HepG2 (cell line): ENCODE data around the gene CARHSP1. TPM values are rescaled to one million over a fixed set of nuclear protein-coding genes. Genes with fewer than 3 reads are reported as not detected.
A peak's percentile ranks its signal among the peaks of the same experiment; 100 is the strongest.

Source experiments
- ARNT2 ChIP-seq: sonication (generic); formaldehyde crosslinking; IDR thresholded peaks from 2 replicates; pipeline ENCODE4 v1.8.0; 2022; ENCODE audit warnings: mild to moderate bottlenecking, low read depth, missing genetic modification reagents, moderate library complexity
- EZH2 ChIP-seq: conservative IDR thresholded peaks from 2 replicates; pipeline ENCODE4 v1.6.1; 2012; ENCODE audit warnings: mild to moderate bottlenecking, low read depth, low read length, moderate library complexity
- FOXA1 ChIP-seq, 2 experiments: fragments of 450-650 bp in 1 of 2; sonication (generic) in 1 of 2; formaldehyde crosslinking in 1 of 2; IDR thresholded peaks; 2 replicates each; pipeline versions ENCODE4 v1.4.0 to v1.6.1; 2016 to 2020; ENCODE audit warnings: missing genetic modification reagents in 1 of 2
- KDM4B ChIP-seq: sonication (generic); formaldehyde crosslinking; IDR thresholded peaks from 2 replicates; pipeline ENCODE4 v1.4.0; 2020; ENCODE audit warnings: missing genetic modification reagents
- KLF16 ChIP-seq, 2 experiments: sonication (generic) in 1 of 2; formaldehyde crosslinking in 1 of 2; IDR thresholded peaks; 2 replicates each; pipeline versions ENCODE4 v1.6.1 to v1.8.0; 2016 to 2023; ENCODE audit warnings: missing genetic modification reagents in 2 of 2, missing compliant biosample characterization in 1 of 2
- NFE2L1 ChIP-seq: sonication (generic); formaldehyde crosslinking; IDR thresholded peaks from 2 replicates; pipeline ENCODE4 v1.4.0; 2020; ENCODE audit warnings: missing genetic modification reagents, mild to moderate bottlenecking, borderline replicate concordance
- NR2F6 ChIP-seq, 2 experiments: IDR thresholded peaks; 2 replicates each; pipeline ENCODE4 v1.6.1; 2016; ENCODE audit warnings: antibody characterized with exemption in 1 of 2, mild to moderate bottlenecking in 1 of 2
- RAD51 ChIP-seq: fragments of 450-650 bp; IDR thresholded peaks from 2 replicates; pipeline ENCODE4 v1.6.1; 2016; ENCODE audit warnings: borderline replicate concordance
- RARG ChIP-seq: sonication (generic); formaldehyde crosslinking; IDR thresholded peaks from 2 replicates; pipeline ENCODE4 v1.4.0; 2020; ENCODE audit warnings: low read depth, mild to moderate bottlenecking, missing genetic modification reagents
- SNRNP70 ChIP-seq: fragments of 200-400 bp; formaldehyde crosslinking; IDR thresholded peaks from 2 replicates; pipeline ENCODE4 v1.6.1; 2017; ENCODE audit warnings: mild to moderate bottlenecking, low read depth, low read length, moderate library complexity
- TAF15 ChIP-seq: fragments of 200-400 bp; formaldehyde crosslinking; IDR thresholded peaks from one replicate; pipeline ENCODE4 v1.6.1; 2018; ENCODE audit warnings: mild to moderate bottlenecking, low read depth, low read length; ENCODE audit not compliant: poor library complexity, severe bottlenecking
- ZNF30 ChIP-seq: sonication (generic); formaldehyde crosslinking; IDR thresholded peaks from 2 replicates; pipeline ENCODE4 v1.5.0; 2020; ENCODE audit warnings: mild to moderate bottlenecking, missing genetic modification reagents
- ZNF350 ChIP-seq: sonication (generic); formaldehyde crosslinking; IDR thresholded peaks from 2 replicates; pipeline ENCODE4 v1.4.0; 2020; ENCODE audit warnings: mild to moderate bottlenecking, low read depth, missing genetic modification reagents, borderline replicate concordance
- ZNF468 ChIP-seq: sonication (generic); formaldehyde crosslinking; IDR thresholded peaks from 2 replicates; pipeline ENCODE4 v1.8.0; 2022; ENCODE audit warnings: mild to moderate bottlenecking, moderate library complexity, missing genetic modification reagents
- ZNF605 ChIP-seq: sonication (generic); formaldehyde crosslinking; IDR thresholded peaks from 2 replicates; pipeline ENCODE4 v1.8.0; 2022; ENCODE audit warnings: mild to moderate bottlenecking, missing genetic modification reagents
- ZSCAN25 ChIP-seq: sonication (generic); formaldehyde crosslinking; IDR thresholded peaks from 2 replicates; pipeline ENCODE4 v1.8.0; 2022; ENCODE audit warnings: mild to moderate bottlenecking, missing genetic modification reagents
- polyA plus RNA-seq, 8 experiments: library from polyadenylated mRNA; depleted of rRNA in 3 of 8; stranded (reverse) in 7 of 8; unstranded in 1 of 8; fragments of >200 nt; fragmentation: Illumina TruSeq in 4 of 8; extraction: Trizol in 4 of 8; gene quantifications; 2 replicates each; pipeline versions ENCODE4 v1.2.1 to v1.2.3, GENCODE V29; 2011 to 2016; ENCODE audit warnings: low read depth in 4 of 8, missing spikeins in 1 of 8, mixed read lengths in 1 of 8; ENCODE audit not compliant: insufficient read depth in 1 of 8
- total RNA-seq, 5 experiments: library from RNA; depleted of rRNA; stranded (reverse); fragments of >200 nt; fragmentation: Illumina TruSeq; extraction: Trizol; gene quantifications; 2 replicates each; pipeline ENCODE4 v1.2.3, GENCODE V29; 2016; ENCODE audit warnings: low read depth in 1 of 5
- TF ChIP-seq, protein P1 (sequence below): sonication (generic); formaldehyde crosslinking; IDR thresholded peaks from 2 replicates; pipeline ENCODE4 v1.5.0; 2020; ENCODE audit warnings: missing genetic modification reagents, mild to moderate bottlenecking, borderline replicate concordance
- TF ChIP-seq, protein P2 (sequence below): sonication (generic); formaldehyde crosslinking; IDR thresholded peaks from 2 replicates; pipeline ENCODE4 v1.4.0; 2020; ENCODE audit warnings: mild to moderate bottlenecking, missing genetic modification reagents
- TF ChIP-seq, protein P3 (sequence below): sonication (generic); formaldehyde crosslinking; IDR thresholded peaks from 2 replicates; pipeline ENCODE4 v1.8.0; 2022; ENCODE audit warnings: mild to moderate bottlenecking, missing genetic modification reagents, moderate library complexity
- TF ChIP-seq, protein P4 (sequence below): sonication (generic); formaldehyde crosslinking; IDR thresholded peaks from 2 replicates; pipeline ENCODE4 v1.4.0; 2020; ENCODE audit warnings: missing genetic modification reagents
- TF ChIP-seq, protein P5 (sequence below): sonication (generic); formaldehyde crosslinking; IDR thresholded peaks from 2 replicates; pipeline ENCODE4 v1.4.0; 2020; ENCODE audit warnings: missing genetic modification reagents
- TF ChIP-seq, protein P6 (sequence below): sonication (generic); formaldehyde crosslinking; IDR thresholded peaks from 2 replicates; pipeline ENCODE4 v1.4.0; 2020; ENCODE audit warnings: missing genetic modification reagents

The CARHSP1 gene
- total and polyA plus RNA-seq, 2 of the 13 experiments (the other 11 are each of a cell fraction or from before 2014, with no cell fraction given), result 173 to 345 TPM

DNA sequence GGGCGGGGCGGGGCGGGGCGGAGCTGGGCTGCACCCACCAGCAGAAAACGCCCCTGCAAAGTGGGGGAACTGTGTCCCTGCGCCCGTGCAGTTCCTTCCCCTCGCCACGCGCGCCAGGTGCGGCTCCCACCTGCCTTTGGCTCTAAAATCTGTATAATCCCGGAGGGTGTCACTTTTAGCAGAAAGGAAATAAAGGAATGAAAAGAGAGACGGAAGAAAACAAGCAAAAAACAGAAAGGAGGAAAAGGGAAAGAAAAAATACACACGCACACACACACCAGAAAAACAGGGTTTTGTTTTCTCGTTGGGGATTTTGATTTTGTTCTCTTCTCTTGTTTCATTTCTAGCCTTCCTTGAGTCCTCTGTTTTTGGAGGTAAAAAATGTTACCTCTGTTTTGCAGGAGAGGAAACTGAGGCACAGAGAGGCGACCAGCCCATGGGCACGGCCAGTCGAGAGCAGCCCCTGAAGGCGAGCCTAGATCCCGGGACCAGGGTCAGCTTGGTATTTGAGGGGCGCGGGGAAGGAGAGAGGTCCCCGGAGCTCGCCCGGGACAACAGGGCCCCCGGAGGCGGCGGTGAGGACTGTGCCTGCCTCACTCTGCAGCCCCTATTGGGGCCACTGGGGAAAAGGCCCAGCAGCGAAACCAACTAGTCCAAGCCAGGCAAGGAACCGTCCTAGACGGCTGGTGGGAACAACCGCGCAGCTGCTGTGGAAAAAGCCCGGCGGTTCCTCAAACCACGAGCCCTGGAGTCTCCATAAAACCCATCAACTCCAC is 594 bp upstream of the CARHSP1 start (continued):
- TF ChIP-seq, protein P1, sequence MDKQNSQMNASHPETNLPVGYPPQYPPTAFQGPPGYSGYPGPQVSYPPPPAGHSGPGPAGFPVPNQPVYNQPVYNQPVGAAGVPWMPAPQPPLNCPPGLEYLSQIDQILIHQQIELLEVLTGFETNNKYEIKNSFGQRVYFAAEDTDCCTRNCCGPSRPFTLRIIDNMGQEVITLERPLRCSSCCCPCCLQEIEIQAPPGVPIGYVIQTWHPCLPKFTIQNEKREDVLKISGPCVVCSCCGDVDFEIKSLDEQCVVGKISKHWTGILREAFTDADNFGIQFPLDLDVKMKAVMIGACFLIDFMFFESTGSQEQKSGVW (CRISPR knock-in tag), result no peak
- TF ChIP-seq EZH2 (no peak), KDM4B (CRISPR knock-in tag) (no peak; the same call in none of the 2 replicates), ARNT2 (CRISPR knock-in tag) (no peak; the same call in 1 of the 2 replicates), KLF16 (CRISPR knock-in tag; IDR thresholded peaks at IDR 0.05) (peak in 1 of 2 experiments; percentile 22; a peak in 1 of 4 replicates), RARG (CRISPR knock-in tag) (0 out of 2 replicates have a peak, but pooled peaks have one; percentile 23), NFE2L1 (CRISPR knock-in tag) (0 out of 2 replicates have a peak, but pooled peaks have one; percentile 54), ZNF468 (CRISPR knock-in tag) (no peak), SNRNP70 (no peak), FOXA1 (IDR thresholded peaks at IDR 0.05) (no peak), FOXA1 (CRISPR knock-in tag; IDR thresholded peaks at IDR 0.05) (no peak), ZNF605 (CRISPR knock-in tag) (peak; percentile 70), ZNF350 (CRISPR knock-in tag) (no peak; the same call in 1 of the 2 replicates), ZNF30 (CRISPR knock-in tag) (peak; percentile 22; the same call in 1 of the 2 replicates), RAD51 (no peak), ZSCAN25 (CRISPR knock-in tag) (no peak; the same call in 1 of the 2 replicates), NR2F6 (IDR thresholded peaks at IDR 0.05) (no peak), NR2F6 (CRISPR knock-in tag; IDR thresholded peaks at IDR 0.05) (no peak), TAF15 (no peak)
- TF ChIP-seq, protein P2, sequence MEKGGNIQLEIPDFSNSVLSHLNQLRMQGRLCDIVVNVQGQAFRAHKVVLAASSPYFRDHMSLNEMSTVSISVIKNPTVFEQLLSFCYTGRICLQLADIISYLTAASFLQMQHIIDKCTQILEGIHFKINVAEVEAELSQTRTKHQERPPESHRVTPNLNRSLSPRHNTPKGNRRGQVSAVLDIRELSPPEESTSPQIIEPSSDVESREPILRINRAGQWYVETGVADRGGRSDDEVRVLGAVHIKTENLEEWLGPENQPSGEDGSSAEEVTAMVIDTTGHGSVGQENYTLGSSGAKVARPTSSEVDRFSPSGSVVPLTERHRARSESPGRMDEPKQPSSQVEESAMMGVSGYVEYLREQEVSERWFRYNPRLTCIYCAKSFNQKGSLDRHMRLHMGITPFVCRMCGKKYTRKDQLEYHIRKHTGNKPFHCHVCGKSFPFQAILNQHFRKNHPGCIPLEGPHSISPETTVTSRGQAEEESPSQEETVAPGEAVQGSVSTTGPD (CRISPR knock-in tag), result 0 out of 2 replicates have a peak, but pooled peaks have one; percentile 59
- TF ChIP-seq, protein P3, sequence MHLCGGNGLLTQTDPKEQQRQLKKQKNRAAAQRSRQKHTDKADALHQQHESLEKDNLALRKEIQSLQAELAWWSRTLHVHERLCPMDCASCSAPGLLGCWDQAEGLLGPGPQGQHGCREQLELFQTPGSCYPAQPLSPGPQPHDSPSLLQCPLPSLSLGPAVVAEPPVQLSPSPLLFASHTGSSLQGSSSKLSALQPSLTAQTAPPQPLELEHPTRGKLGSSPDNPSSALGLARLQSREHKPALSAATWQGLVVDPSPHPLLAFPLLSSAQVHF (CRISPR knock-in tag), result 0 out of 2 replicates have a peak, but pooled peaks have one; percentile 41
- TF ChIP-seq, protein P4, sequence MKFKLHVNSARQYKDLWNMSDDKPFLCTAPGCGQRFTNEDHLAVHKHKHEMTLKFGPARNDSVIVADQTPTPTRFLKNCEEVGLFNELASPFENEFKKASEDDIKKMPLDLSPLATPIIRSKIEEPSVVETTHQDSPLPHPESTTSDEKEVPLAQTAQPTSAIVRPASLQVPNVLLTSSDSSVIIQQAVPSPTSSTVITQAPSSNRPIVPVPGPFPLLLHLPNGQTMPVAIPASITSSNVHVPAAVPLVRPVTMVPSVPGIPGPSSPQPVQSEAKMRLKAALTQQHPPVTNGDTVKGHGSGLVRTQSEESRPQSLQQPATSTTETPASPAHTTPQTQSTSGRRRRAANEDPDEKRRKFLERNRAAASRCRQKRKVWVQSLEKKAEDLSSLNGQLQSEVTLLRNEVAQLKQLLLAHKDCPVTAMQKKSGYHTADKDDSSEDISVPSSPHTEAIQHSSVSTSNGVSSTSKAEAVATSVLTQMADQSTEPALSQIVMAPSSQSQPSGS, result no peak
- TF ChIP-seq, protein P5, sequence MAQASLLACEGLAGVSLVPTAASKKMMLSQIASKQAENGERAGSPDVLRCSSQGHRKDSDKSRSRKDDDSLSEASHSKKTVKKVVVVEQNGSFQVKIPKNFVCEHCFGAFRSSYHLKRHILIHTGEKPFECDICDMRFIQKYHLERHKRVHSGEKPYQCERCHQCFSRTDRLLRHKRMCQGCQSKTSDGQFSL (CRISPR knock-in tag), result 0 out of 2 replicates have a peak, but pooled peaks have one; percentile 68
- TF ChIP-seq, protein P6, sequence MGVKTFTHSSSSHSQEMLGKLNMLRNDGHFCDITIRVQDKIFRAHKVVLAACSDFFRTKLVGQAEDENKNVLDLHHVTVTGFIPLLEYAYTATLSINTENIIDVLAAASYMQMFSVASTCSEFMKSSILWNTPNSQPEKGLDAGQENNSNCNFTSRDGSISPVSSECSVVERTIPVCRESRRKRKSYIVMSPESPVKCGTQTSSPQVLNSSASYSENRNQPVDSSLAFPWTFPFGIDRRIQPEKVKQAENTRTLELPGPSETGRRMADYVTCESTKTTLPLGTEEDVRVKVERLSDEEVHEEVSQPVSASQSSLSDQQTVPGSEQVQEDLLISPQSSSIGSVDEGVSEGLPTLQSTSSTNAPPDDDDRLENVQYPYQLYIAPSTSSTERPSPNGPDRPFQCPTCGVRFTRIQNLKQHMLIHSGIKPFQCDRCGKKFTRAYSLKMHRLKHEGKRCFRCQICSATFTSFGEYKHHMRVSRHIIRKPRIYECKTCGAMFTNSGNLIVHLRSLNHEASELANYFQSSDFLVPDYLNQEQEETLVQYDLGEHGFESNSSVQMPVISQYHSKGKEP, result no peak
